Activated CD8-positive, alpha-beta memory T cell treated with anti-CD3 and anti-CD28 coated beads for 1 hour (primary cell): Measurements from ENCODE around the gene CIAO2B.

Experiments
- DNase-seq, 2 donors: peaks; one replicate each; pipeline ENCODE4 v3.0.0-alpha.2; 2020; ENCODE audit warnings: low read depth in 1 of 2; ENCODE audit errors: extremely low read depth in 1 of 2

Gene CIAO2B

DNA sequence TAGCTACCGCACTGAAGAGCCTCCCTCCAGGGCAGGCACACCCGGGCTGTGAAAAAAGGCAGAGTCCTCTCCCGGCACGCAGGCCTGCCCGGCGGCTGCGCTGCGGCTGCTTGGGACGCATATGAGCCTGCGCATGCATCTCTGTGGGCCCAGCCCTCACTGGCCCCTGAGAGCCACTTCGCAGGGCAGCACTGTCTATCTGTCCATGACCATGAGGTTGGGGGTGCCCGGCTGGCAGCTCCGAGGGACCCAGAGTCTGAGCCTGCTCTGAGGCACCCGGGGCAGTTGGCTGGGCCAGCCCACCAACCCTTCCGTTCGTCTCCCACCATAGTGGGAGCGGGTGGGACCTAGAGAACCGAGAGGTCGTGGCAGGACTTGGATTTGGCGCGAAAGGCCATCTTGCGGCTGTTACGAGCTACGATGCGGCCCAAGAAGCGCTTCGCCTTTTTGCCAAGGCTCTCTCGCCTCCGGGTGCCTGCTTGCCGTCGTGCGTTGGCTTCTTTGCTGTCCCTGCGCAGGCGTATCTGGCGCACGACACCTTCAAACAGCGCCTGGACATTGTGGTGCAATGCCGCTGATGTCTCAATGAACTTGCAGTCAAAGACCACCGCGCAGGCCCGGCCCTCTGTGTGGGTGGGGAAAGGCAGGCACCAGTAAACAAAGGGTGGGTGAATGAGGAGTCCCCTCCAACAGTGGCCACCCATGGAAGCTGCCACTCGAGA is 12.3 kb downstream of the CIAO2B start:
- no peak for DNase-seq

DNA sequence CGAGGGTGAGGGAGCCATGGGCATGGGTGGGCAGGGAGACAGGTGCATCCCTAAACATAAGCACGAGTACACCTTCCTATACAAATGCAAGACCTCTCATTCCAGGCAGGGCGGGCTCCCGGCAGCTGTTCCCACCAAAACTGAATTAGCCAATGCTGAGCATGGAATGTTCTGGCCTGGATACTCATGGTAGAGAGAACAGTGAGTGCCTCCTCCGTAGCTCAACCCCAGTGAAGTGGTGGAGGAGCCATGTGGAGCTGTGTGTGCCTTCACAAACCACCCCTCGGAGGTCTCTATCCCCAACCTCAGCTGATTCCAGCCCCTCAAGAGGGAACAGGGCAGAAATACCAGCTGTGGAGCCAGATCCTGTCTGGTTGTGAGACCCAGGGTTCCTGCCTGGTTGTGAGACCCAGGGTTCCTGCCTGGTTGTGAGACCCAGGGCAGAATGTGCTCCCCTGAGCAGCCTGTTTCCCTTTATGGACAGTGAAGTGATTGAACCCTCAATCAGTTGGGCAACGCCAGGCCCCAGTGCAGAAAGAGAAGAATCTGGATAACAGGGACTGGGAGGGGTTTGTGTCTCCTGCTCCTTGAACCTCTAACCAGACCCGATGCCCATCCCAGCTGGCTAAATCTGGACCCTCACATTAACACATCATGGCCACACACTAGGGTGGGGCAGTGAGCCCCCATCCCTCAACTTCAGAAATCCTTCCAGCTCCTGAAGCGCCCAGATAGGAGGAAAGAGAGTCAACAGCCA is 13.1 kb downstream of the CIAO2B start:
- no peak for DNase-seq

DNA sequence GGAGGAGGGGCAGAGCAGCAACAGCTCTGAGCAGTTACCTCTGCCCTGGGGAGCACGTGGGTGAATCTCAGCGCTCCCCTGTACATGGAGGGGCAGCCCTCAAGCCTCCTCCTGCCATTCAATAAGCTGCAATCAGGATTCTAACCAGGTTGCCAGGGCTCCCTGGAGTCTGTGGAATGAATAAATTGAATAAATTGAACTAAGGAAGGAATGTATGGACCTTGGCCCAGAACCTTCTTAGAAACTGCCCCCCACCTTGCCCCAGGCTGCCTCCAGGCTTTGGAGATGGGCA is 14.0 kb downstream of the CIAO2B start:
- no peak for DNase-seq

DNA sequence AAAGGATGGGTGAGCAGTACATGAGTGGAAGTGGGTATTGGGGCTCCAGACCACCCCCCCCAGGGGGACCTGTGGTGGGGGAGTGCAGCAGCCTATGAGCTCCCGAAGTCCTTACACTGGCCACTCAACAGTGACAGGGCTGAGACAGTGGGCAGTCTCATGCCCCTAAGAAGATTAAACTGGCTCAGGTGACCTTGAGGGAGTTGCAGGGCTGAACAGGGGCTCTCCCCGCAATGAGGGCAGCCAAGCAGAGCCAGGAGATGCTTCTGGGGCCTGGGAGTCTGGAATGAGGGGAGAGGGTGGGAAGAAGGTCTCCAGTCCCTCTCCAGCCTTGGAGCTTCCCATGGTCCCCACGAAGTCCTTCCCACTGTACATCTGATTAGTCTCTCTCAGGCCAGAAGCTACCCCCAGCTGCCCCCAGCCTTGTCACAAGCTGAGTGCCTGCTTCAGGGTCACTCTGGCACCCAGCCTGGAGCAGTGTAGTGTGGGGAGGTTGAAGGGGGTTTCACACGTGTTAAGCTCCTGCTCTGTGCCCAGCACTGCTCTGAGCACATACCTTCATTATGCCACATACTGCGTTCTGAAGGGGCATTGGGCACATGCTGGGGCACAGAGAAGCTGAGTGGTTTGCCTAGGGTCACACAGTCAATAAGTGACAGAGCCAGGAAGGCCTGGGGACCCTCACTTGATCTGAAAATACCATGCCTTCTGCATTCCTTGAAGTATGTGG is 14.5 kb downstream of the CIAO2B start:
- DNase-seq = no peak

DNA sequence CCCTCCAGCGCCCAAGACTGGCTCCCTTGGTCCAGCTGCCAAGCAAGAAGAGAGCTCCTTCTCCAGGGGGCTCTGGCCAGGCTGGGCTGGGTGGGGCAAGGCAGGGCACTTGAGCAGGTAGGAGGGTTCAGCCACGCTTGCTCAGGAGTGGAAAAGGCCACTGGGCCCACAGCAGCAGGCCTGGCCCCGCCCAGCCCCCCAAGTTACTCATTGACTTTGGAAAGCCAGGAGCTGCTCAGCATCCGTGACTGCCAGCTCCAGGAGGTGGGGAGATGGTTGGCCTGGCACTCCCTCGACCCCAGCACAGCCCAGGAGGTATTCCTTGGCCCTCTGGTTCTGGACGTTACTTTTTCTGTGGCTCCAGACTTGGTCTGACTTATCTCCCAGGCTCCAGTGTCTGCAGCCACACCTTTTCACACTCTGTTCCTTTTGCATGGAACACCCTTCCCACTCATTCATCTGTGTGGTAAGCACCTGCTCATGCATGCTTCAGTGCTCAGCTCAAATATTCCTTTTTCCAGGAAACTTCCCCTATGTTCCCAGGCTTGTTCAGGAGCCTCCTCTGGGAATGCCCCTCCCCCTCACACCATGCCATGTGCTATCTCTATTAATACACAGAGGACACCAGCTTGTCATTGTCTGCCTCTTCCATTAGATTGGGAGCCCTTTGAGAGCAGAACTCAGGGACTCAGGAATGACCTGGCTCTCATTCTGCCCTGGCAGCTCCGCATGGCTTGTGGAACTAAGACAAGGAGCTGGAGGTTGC is 15.2 kb downstream of the CIAO2B start, which contains the start of gene CDH16:
Gene CDH16 (minus strand): TSS at position 83 of the 766 bp plus-strand sequence. CDS start 820 bp downstream, outside the sequence.
- no peak for DNase-seq

DNA sequence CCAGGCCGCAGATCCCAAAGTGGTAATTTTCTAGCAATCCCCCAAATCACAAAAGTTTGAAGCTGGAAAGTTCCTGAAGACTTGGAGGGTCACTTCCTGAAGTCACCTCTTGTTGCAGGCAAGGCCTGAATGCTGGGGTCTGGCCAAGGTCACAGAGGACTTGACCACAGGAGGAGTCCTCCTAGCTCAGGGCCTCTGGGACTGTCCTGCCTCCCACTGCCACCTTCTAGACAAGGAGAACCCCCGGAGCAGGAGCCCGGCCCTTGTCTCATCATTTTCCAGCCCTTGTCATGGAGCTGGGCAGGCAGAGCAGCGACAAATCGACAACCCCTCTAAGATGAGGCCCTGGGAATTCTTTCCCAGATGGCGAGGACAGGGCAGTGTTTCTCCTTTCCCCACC is 15.8 kb downstream of the CIAO2B start:
- DNase-seq = no peak

DNA sequence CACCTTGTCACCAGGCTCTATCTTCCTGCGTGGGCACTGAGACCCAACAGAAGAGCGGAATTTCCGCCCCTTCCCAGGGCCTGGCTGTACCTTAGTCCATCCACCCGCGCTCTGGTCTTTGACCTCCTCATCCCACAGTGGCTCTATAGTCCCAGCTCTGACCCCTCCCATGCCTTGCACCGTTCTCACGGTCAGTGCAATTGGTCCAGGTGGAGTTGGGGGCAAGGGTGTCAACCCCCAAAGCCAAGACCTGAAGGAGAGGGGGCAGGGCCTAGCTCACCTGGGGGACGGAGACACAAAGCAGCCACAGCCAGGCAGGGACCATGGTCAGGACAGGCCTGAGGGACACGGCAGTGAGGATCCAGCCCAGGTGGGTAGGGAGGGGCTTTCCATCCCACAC is 16.5 kb downstream of the CIAO2B start:
- DNase-seq = no peak

DNA sequence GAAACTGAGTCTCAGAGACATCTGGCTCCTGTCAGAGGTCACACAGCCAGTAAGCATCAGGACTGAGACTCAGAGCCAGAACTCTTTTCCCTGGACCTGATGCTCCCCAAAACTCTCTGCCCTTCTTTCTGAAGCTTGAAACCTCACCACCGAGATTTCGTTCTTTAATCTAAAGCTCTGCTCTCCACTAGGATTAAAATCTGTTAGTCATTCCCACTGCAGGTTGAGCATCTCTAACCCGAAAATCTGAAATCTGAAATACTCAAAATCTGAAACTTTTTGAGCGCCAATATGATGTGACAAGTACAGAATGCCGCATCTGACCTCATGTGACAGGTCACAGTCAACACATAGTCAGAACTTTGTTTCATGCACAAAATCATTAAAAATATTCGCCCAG is 17.7 kb downstream of the CIAO2B start:
- no peak for DNase-seq

DNA sequence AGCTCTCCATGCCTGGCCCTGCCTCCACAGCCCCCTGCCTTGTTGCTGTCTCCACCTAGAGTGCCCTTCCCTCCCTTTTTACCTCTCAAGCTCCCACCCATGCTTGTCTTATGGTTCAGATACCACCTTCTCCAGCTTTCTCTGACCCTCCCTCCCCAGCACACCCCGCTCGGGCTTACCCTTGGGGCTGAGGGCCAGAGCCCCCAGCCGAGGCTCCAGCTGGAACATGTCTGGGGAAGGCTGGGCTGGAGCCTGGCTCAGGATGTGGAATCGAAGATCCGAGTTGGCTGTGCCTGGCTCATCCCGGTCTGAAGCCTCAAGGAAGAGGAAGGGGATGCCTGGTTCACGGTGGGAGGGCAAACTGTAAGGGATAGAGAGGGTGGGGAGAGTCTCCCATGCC is 19.2 kb downstream of the CIAO2B start:
- no peak for DNase-seq

DNA sequence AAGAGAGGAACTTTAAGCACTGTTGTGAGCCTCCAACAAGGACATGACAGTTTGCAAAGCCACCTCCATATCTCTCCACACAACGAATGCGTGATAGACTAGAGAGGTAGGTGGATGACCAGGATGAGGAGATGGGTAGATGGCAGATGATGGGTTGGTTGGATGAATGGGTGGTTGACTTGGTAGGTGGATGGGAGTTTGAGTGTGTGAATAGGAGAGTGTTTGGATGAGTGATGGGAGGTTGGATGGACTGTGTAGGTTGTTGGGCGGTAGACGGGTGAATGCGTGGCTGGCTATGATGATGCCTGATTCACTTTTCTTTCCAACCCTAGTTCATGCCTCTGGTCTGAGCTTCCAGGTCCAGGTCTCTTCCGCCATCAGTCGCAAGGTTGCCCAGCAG is 19.7 kb downstream of the CIAO2B start:
- no peak for DNase-seq

DNA sequence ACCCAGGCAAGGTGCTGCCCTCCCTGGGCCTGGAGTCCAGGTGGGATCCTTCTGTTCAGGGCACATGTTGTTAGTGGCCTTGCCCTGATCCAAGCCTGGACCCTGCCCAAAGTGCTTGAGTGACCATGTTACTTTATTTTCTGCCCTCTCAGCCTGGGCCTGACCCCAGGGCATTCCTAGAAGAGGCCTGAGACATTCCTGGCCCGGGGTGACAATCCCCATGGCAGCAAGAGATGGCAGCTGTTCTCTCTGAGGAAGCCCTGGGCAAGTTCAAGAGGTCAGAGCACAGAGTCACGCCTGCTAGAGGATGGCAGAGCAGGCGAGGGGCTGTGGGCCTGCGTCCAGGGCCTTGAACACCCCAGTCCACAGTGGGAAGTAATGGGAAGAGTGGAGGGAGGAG is 20.5 kb downstream of the CIAO2B start:
- no peak for DNase-seq

DNA sequence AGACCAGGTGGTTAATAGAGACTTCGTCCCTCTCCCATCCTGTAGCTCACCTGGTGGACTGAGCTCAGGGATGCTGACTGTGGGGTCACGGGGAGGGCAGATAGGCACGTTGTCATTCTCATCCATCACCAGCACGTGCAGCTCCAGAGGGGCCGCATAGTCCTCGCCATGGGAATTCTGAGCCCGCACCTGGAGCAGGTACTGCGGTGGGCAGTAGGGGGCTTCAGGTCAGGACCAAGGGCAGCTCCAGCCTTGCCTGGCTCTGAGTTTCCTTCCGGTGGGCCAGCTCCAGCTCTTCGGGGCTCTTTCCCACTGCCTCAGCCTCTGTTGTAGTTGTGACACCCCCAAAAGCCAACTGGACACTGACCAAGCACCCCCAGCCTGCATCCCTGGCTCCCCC is 21.1 kb downstream of the CIAO2B start:
- DNase-seq = no peak

DNA sequence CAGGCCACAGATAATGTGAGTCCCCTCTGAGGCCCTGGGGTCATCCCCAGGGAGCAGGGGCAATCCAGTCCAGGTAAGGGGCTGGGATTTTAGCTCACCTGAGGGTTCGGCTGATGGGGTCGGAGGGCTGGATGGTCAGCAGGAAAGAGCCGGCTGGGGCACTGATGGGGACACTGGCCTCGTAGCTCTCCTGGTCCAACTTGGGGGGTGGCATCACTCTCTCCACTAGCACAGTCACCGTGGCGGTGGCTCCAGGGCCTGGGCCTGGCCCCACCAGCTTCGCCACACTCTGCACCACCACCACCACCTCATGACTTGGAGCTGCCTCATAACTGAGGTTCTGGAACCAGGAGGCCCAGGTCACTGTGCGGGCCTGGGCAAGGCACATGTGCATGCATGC is 22.4 kb downstream of the CIAO2B start:
- no peak for DNase-seq

DNA sequence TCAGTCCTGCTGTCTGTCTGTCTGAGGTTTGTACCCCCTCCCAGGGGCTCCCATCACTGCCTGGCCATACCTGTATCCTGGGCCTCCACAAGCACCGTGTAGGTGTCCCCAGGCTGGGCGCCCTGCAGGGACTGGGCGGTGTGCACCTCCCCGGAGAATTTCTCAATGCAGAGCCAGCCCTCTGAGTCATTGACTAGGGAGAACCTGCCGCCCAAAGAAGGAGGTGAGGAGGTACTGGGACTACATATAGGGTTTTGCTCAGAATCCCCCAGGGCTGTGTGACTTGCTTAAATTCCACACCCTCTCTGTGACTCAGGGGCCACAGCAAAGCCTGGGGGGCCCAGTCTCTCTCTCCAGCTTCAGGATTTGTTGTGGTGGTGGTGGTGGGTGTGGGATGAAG is 23.1 kb downstream of the CIAO2B start:
- no peak for DNase-seq

DNA sequence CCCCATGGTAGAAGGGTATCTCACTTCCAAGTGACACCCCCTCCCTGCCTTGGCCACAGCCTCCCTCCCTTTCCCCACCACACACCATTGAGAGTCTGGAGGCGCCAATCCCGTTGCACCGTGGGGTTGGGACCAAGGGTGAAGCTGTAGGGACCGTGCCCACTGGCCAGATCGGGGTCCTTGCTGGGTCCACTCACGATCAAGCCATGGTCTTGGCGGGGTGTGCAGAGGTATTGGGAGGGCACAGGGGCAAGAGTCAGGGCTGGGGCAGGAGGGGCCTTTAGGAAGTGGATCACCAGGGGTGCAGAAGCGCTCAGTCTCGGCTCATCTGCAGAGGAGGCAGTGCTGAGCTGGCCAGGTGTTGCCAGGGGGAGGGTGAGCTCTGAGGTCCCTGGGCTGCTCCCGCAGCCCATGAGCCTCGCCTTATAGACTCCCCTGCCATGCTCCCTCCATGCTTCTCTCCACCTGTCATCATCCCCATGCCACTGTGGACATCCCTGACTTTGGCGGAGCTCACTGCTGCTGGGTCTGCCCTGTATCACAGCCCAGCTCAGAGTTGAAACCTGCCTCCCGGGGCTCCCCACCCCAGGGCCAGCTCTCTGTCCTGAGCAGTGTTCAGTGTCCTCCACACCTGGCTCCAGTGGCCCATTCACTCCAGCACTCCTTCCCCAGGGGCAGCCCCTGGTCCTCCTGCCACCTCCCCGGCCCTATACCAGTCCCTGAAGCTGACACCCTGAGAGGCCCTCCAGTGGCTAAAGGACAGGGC is 23.8 kb downstream of the CIAO2B start:
- no peak for DNase-seq

DNA sequence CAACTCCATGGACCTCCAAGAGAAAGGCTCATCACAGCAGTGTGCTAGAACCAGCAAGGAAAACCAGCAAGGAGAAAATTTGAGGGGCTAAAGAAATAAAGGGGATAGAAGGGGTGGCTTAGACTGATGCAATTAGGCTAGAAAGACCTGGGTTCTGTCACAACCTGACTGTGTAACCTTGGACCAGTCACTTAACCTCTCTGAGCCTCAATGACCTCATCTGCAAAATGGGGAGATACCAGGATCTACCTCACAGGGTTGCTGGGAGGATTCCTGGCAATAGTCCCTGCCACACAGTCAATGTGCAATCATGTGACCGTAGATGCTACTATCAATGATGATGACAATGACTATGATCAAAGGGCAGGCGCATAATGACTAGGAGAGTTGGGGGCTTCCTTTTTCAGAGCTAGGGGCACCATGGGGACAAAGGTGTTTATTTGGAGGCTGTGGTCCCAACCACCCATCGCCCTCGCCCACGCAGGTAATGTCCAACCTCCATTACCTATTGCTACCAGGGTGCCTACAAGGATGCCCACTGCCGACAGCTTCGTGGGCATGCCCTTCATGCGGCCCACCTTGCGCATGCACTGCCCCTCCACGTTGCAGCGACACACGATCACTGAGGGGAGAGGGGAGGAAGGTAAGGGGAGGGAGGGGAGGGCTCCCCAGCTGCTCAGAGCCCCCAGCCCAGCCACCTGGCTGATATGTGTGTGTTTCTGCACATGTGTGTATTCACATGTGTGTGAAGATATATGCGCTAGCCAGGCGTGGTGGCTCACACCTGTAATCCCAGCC is 25.2 kb downstream of the CIAO2B start:
- no peak for DNase-seq

DNA sequence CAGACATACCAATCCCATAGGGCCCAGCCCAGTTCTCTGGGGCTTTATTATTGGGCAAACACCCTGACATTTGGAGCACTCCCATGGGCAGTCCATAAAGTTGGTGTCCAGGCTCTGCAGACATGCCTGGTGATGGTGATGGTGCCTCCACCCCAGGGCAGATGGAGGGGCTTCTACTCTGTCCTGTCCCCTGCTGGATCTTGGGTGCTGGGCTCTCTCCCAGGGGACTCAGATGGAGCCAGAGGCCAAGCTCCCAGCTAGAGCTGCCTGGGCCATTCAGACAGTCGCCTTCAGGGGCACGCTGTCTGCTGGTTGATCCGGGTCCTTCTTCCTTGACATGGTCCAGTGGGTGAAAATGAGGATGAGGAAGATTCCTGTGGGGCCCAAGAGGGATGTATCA is 26.1 kb downstream of the CIAO2B start:
- DNase-seq = no peak

DNA sequence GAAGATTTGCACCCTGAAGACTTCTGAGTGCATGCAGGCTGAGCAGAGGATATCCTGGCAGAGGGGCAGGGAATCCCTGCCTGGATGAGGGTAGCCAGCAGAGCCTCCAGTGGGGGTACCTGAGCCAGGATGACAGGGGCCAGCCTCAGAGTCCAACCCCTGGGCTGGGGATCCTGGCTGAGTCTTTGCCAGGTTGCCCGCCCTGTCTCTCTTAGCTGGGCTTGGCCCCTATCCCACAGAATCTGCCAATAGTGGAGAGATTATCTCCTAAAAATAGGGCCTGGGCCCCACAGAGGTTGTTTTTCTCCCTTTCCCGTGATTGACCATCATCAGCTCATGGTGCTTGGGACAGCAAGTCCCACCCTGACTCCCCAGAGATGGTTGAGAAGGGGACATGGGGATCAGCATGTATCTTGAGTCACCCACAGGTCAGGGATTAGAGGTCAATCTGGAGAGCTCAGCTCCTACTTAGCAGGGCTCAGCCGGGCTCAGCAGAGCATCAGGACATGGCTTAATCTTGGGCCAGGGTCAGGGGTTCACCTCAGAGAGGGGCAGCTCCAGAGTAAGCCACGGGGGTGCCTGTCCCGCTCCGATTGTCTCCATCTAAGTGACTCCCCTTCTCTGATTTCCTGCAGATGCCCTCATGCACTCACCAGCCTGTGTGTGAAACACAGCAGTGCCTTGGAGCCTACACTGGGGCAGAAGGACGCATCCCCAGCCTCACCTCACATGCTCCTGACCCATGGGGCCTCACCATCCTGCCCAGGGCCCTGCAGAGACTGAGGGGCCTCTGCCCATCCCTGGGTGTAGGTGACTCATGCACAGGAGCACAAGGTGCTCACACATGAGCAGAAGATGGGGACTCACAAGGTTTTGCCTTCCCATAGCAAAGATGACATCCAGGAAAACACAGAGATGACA is 27.0 kb downstream of the CIAO2B start:
- no peak for DNase-seq
